GM23248 (cell line): Measurements from ENCODE around the gene MTFP1. TPM values are rescaled to one million over a fixed set of nuclear protein-coding genes. Genes with fewer than 3 reads are reported as not detected.

Source experiments
- DNase-seq: peaks from one replicate; pipeline ENCODE4 v3.0.0-alpha.2; 2015
- H2AFZ ChIP-seq: fragments of 200-600 bp; sonication (generic); 2 replicates; pipeline ENCODE4 v1.6.1; 2016; ENCODE audit warnings: antibody characterized with exemption
- H3F3A ChIP-seq: fragments of 200-600 bp; sonication (generic); 2 replicates; pipeline ENCODE4 v1.6.1; 2016; ENCODE audit warnings: mild to moderate bottlenecking, antibody characterized with exemption, mixed run types; ENCODE audit not compliant: insufficient read depth
- H3K27ac ChIP-seq: fragments of 200-600 bp; sonication (generic); 2 replicates; pipeline ENCODE4 v1.5.1; 2016; ENCODE audit warnings: mild to moderate bottlenecking
- H3K27me3 ChIP-seq: fragments of 200-600 bp; sonication (generic); replicated peaks from 2 replicates; pipeline ENCODE4 v1.6.1; 2016; ENCODE audit warnings: mild to moderate bottlenecking; ENCODE audit not compliant: insufficient read depth
- H3K36me3 ChIP-seq: fragments of 200-600 bp; sonication (generic); 2 replicates; pipeline ENCODE4 v1.6.1; 2016; ENCODE audit warnings: low read depth, mild to moderate bottlenecking
- H3K4me1 ChIP-seq: fragments of 200-600 bp; sonication (generic); 2 replicates; pipeline ENCODE4 v1.6.1; 2016; ENCODE audit warnings: mild to moderate bottlenecking; ENCODE audit not compliant: insufficient read depth
- H3K4me2 ChIP-seq: fragments of 200-600 bp; sonication (generic); one replicate; pipeline ENCODE4 v1.6.1; 2016; ENCODE audit warnings: mild to moderate bottlenecking; ENCODE audit not compliant: unreplicated experiment
- H3K4me3 ChIP-seq: fragments of 200-600 bp; sonication (generic); 2 replicates; pipeline ENCODE4 v1.5.1; 2016; ENCODE audit warnings: mild to moderate bottlenecking
- H3K79me2 ChIP-seq: fragments of 200-600 bp; sonication (generic); 2 replicates; pipeline ENCODE4 v1.6.1; 2016; ENCODE audit warnings: mild to moderate bottlenecking; ENCODE audit not compliant: insufficient read depth
- H3K9ac ChIP-seq: fragments of 200-600 bp; sonication (generic); 2 replicates; pipeline ENCODE4 v1.6.1; 2016; ENCODE audit warnings: mild to moderate bottlenecking
- H3K9me2 ChIP-seq: fragments of 200-600 bp; sonication (generic); 2 replicates; pipeline ENCODE4 v1.6.1; 2016; ENCODE audit warnings: mixed run types, mild to moderate bottlenecking, moderate library complexity; ENCODE audit not compliant: insufficient read depth
- H3K9me3 ChIP-seq: fragments of 200-600 bp; sonication (generic); one replicate; pipeline ENCODE4 v1.6.1; 2017; ENCODE audit warnings: low read depth
- H4K20me1 ChIP-seq: fragments of 200-600 bp; sonication (generic); 2 replicates; pipeline ENCODE4 v1.6.0; 2016; ENCODE audit not compliant: insufficient read depth
- EZH2 ChIP-seq: fragments of 200-600 bp; sonication (generic); IDR thresholded peaks from 2 replicates; pipeline ENCODE4 v1.6.1; 2018; ENCODE audit warnings: antibody characterized with exemption, mild to moderate bottlenecking; ENCODE audit not compliant: insufficient read depth, poor library complexity, severe bottlenecking
- EZH2phosphoT487 ChIP-seq: fragments of 200-600 bp; sonication (generic); IDR thresholded peaks from 2 replicates; pipeline ENCODE4 v1.6.1; 2018; ENCODE audit warnings: antibody characterized with exemption, moderate library complexity, mild to moderate bottlenecking, low read depth; ENCODE audit not compliant: insufficient read depth
- WGBS, 2 experiments: methylation state at CpG; one replicate each; pipeline ENCODE4 v1.1.6; 2015 to 2017; ENCODE audit warnings: low lambda C conversion rate in 2 of 2, low coverage in 1 of 2; ENCODE audit errors: missing lambda C conversion rate in 2 of 2; 5-methylcytosine and 5-hydroxymethylcytosine counted together
- in situ Hi-C: fragments of 300-500 bp; cut with MboI; formaldehyde crosslinking; loops from 2 replicates; pipeline ENCODE4 v1.15.0; 2020
- polyA plus RNA-seq: library from polyadenylated mRNA; unstranded; fragments of >200 nt; fragmentation: Nextera tagmentation; extraction: Ambion mirVana; gene quantifications from 2 replicates; pipeline ENCODE4 v1.2.1, GENCODE V29; 2016
- total RNA-seq: library from RNA; depleted of rRNA; stranded (reverse); fragments of >200 nt; shearing (Covaris generic); gene quantifications from 2 replicates; pipeline ENCODE4 v1.2.3, GENCODE V29; 2014

MTFP1 gene
- total and polyA plus RNA-seq, 2 experiments from 2014 or later = 6.6 to 8.1 TPM

DNA sequence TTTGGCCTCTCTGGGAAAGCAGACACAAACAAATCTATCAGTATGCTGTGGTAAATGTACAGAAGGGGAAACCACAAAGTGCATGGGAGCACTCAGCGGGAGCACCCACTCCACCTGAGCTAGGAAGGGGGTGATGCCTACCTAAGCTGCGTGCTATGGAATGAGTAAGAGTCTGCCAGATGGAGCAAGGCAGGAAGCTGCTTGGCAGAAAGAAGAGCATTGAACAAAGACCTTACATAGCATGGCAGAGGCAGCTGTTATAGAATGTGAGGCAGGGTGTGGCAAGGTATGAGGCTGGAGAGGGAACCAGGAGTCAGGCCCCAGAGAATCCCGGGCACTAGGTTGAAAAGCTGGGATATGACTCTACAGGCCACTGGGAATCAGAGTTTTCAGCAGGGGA is 13.8 kb upstream of the MTFP1 start:
- Histone ChIP-seq H3K27me3 (no peaks in the 10 kb centered on the region), H3K79me2 (peaks cover 38% of the 10 kb centered on the region), H3K4me1 (peaks cover 44% of the 10 kb centered on the region), H3K4me2 (no peak overlapping the region), H3F3A (peaks cover 63% of the 10 kb centered on the region), H3K9ac (no peak overlapping the region), H2AFZ (no peak overlapping the region), H3K9me3 (no peaks in the 10 kb centered on the region), H3K9me2 (no peaks in the 10 kb centered on the region), H3K36me3 (peaks cover 58% of the 10 kb centered on the region), H3K27ac (peak overlapping the region; percentile 41; the same call in 1 of the 2 replicates), H3K4me3 (no peak overlapping the region), H4K20me1 (no peaks in the 10 kb centered on the region)
- no peak for DNase-seq
- TF ChIP-seq EZH2phosphoT487 = no peak
- no peak for TF ChIP-seq EZH2
- in situ Hi-C loops = no loop called here
- WGBS, 2 experiments = 95 to 100% methylated on average over 3 of the region's 3 CpGs

DNA sequence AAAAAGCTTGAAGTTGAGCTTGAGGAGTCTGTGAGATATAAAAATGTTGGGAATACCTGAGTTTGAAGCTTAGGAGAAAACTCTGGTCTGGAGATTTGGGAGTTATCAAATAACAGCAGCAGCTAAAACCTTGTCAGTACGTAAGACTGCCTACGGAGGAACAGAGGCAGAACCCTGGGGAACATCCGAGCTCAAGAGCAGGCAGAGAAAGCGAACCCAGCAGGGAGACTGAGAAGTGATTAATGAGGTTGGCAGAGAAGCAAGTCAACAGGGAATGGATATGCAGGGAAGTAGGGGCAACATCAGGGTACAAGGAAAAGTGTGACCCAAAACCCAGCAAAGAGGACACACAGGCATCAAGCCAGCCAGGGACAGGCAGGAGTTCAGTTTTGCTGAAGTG is 12.6 kb upstream of the MTFP1 start:
- H3F3A ChIP-seq = peaks cover 64% of the 10 kb centered on the region
- in situ Hi-C loops = no loop called here
- TF ChIP-seq EZH2phosphoT487 = no peak
- TF ChIP-seq EZH2 = no peak
- H4K20me1 ChIP-seq = no peaks in the 10 kb centered on the region
- DNase-seq = no peak
- no peaks in the 10 kb centered on the region for H3K9me3 ChIP-seq
- no peak overlapping the region for H3K4me3 ChIP-seq
- H3K27ac ChIP-seq = peak overlapping the region; percentile 41
- 0 out of 2 replicates have a peak overlapping the region, but pooled peaks have one; percentile 5 for H3K9ac ChIP-seq
- no peaks in the 10 kb centered on the region for H3K9me2 ChIP-seq
- H3K27me3 ChIP-seq = no peaks in the 10 kb centered on the region
- no peak overlapping the region for H2AFZ ChIP-seq
- H3K36me3 ChIP-seq = peaks cover 60% of the 10 kb centered on the region
- H3K79me2 ChIP-seq = peaks cover 31% of the 10 kb centered on the region
- H3K4me2 ChIP-seq = no peak overlapping the region
- H3K4me1 ChIP-seq = peaks cover 44% of the 10 kb centered on the region
- 96 to 97% methylated on average over 4 of the region's 4 CpGs for WGBS, 2 experiments

DNA sequence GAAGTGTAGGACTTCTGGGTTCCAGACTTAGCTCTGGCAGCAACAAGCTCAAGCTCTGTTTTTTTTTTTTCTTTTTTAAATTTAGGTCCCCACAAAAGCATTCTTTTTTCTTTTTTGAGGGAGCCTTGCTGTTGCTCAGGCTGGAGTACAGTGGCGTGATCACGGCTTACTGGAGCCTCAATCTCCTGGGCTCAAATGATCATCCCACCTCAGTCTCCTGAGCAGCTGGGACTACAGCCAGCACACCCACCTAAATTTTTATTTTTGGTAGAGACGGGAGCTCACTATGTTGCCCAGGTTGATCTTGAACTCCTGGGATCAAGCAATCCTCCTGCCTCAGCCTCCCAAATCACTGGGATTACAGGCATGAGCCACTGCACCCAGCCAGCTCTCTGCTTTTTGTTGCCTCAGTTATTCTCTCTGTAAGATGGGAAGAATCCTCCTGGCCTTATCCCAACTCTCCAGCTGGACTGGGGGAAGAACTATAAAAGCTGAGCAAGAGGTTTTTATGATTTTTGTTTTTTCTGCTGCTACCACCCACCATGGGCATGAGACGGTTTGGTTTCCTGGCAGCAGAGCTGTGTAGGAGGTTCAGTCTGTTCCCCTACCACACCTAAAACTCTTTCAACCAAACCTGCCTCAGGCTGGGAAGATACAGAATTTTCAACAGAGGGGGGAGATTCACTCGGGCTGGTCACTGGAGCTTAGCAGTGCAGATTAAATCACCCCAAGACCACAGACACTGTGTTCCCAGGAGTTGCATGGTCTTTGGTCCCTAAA is 11.6 kb upstream of the MTFP1 start:
- DNase-seq = no peak
- Histone ChIP-seq H3K9me3 (no peaks in the 10 kb centered on the region), H3K4me2 (no peak overlapping the region), H3F3A (peaks cover 66% of the 10 kb centered on the region), H3K27me3 (no peaks in the 10 kb centered on the region), H3K9me2 (no peaks in the 10 kb centered on the region), H3K79me2 (peaks cover 31% of the 10 kb centered on the region), H3K36me3 (peaks cover 56% of the 10 kb centered on the region), H3K9ac (peak overlapping the region; percentile 41), H2AFZ (no peak overlapping the region), H3K27ac (peak overlapping the region; percentile 41), H3K4me3 (no peak overlapping the region), H3K4me1 (peaks cover 34% of the 10 kb centered on the region), H4K20me1 (no peaks in the 10 kb centered on the region)
- in situ Hi-C loops = no loop called here
- TF ChIP-seq EZH2 (no peak), EZH2phosphoT487 (no peak)
- WGBS, 2 experiments = 81% methylated on average over 5 of the region's 5 CpGs

DNA sequence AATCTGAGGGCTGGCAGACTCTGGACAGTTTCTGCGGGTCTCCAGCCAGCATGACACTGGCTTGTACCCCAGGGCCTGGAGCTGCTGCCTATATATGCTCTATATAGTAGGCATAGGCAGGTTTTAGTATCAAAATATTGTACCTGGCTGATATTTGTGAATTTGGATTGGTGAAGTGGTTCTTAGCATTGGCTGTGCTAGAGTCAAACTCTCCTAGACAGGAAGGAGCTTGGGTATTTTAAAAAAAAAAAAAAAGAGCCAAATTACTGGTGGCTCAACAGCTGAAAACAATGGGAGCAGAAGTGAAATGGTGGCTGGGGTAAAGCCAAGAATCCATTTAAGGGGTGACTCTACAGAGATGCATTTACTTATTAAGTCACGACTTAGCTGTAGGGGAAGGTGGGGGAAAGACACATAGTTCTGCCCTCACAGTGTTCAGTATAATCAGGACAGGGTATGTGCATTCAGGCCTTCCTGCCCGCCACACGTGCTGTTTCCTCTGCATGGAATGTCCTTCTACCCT is 11.0 kb upstream of the MTFP1 start:
- no peaks in the 10 kb centered on the region for H3K27me3 ChIP-seq
- no peaks in the 10 kb centered on the region for H4K20me1 ChIP-seq
- 90 to 93% methylated on average over 4 of the region's 4 CpGs for WGBS, 2 experiments
- no peak overlapping the region for H2AFZ ChIP-seq
- peaks cover 68% of the 10 kb centered on the region for H3F3A ChIP-seq
- DNase-seq = peak; percentile 53
- in situ Hi-C loops = no loop called here
- H3K36me3 ChIP-seq = peaks cover 50% of the 10 kb centered on the region
- TF ChIP-seq EZH2 (no peak), EZH2phosphoT487 (no peak)
- H3K27ac ChIP-seq = peak overlapping the region; percentile 41
- no peak overlapping the region for H3K4me3 ChIP-seq
- H3K79me2 ChIP-seq = peaks cover 29% of the 10 kb centered on the region
- H3K9me3 ChIP-seq = no peaks in the 10 kb centered on the region
- H3K9ac ChIP-seq = peak overlapping the region; percentile 41
- H3K4me1 ChIP-seq = peaks cover 34% of the 10 kb centered on the region
- no peak overlapping the region for H3K4me2 ChIP-seq
- H3K9me2 ChIP-seq = no peaks in the 10 kb centered on the region
